ENCODE data around the gene CHTF8.

- TF ChIP-seq, protein P1, sequence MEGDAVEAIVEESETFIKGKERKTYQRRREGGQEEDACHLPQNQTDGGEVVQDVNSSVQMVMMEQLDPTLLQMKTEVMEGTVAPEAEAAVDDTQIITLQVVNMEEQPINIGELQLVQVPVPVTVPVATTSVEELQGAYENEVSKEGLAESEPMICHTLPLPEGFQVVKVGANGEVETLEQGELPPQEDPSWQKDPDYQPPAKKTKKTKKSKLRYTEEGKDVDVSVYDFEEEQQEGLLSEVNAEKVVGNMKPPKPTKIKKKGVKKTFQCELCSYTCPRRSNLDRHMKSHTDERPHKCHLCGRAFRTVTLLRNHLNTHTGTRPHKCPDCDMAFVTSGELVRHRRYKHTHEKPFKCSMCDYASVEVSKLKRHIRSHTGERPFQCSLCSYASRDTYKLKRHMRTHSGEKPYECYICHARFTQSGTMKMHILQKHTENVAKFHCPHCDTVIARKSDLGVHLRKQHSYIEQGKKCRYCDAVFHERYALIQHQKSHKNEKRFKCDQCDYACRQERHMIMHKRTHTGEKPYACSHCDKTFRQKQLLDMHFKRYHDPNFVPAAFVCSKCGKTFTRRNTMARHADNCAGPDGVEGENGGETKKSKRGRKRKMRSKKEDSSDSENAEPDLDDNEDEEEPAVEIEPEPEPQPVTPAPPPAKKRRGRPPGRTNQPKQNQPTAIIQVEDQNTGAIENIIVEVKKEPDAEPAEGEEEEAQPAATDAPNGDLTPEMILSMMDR (IDR thresholded peaks at IDR 0.05): no peak
- TF ChIP-seq ZFX (IDR thresholded peaks at IDR 0.05; ENCODE audit: borderline replicate concordance): no peak
These were observed 1.1 kb upstream of the CHTF8 start for GRCh38 chr16:69133373-69133954.

All from 22Rv1 (cell line).